Measurements from ENCODE around the gene PDX1. TPM values are rescaled to one million over a fixed set of nuclear protein-coding genes. Genes with fewer than 3 reads are reported as not detected.

Gene PDX1
- total and polyA plus RNA-seq, 12 donors = not detected

DNA sequence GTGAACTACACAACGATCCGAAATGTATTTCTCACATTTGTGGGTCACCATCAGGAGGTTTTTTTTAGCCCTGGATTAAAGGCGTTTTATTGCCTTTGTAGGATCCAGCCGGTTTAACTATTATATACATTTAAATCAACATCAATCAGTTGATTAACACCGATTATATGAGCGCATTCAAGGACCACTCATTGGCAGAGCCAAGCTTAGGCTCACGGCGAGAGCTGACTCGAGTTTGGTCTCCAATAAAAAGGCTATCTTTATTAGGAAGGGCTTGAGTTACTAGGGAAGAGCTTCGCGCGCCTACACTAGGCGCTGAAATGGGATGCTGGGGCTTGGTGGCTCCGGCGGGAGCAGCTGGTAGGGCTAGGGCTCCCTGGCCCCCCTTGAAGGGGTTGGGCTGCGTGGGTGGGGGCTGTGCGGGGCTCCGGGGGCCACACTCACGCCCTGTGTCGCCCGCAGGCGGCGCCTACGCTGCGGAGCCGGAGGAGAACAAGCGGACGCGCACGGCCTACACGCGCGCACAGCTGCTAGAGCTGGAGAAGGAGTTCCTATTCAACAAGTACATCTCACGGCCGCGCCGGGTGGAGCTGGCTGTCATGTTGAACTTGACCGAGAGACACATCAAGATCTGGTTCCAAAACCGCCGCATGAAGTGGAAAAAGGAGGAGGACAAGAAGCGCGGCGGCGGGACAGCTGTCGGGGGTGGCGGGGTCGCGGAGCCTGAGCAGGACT is 4.2 kb downstream of the PDX1 start:
- TF ChIP-seq, protein P1, sequence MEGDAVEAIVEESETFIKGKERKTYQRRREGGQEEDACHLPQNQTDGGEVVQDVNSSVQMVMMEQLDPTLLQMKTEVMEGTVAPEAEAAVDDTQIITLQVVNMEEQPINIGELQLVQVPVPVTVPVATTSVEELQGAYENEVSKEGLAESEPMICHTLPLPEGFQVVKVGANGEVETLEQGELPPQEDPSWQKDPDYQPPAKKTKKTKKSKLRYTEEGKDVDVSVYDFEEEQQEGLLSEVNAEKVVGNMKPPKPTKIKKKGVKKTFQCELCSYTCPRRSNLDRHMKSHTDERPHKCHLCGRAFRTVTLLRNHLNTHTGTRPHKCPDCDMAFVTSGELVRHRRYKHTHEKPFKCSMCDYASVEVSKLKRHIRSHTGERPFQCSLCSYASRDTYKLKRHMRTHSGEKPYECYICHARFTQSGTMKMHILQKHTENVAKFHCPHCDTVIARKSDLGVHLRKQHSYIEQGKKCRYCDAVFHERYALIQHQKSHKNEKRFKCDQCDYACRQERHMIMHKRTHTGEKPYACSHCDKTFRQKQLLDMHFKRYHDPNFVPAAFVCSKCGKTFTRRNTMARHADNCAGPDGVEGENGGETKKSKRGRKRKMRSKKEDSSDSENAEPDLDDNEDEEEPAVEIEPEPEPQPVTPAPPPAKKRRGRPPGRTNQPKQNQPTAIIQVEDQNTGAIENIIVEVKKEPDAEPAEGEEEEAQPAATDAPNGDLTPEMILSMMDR (IDR thresholded peaks at IDR 0.05) = no peak
- Histone ChIP-seq H3K27me3 (peaks cover 60 to 100% (median 100%) of the 10 kb centered on the region in 7 donors), H3K27ac (no peak overlapping the region), H3K4me3 (no peak overlapping the region), H3K9me3 (no peaks in the 10 kb centered on the region), H3K36me3 (no peaks in the 10 kb centered on the region), H3K4me1 (peaks cover 7 to 42% (median 28%) of the 10 kb centered on the region in 9 donors)
- WGBS, 2 donors = 1 to 2% methylated on average over 48 of the region's 48 CpGs
- intact Hi-C loops (cut with DNase I) = no loop called here
- DNase-seq = no peak
- no peak for ATAC-seq

DNA sequence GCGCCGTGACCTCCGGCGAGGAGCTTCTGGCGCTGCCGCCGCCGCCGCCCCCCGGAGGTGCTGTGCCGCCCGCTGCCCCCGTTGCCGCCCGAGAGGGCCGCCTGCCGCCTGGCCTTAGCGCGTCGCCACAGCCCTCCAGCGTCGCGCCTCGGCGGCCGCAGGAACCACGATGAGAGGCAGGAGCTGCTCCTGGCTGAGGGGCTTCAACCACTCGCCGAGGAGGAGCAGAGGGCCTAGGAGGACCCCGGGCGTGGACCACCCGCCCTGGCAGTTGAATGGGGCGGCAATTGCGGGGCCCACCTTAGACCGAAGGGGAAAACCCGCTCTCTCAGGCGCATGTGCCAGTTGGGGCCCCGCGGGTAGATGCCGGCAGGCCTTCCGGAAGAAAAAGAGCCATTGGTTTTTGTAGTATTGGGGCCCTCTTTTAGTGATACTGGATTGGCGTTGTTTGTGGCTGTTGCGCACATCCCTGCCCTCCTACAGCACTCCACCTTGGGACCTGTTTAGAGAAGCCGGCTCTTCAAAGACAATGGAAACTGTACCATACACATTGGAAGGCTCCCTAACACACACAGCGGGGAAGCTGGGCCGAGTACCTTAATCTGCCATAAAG is 4.8 kb downstream of the PDX1 start:
- TF ChIP-seq, protein P1 (IDR thresholded peaks at IDR 0.05) = no peak
- Histone ChIP-seq H3K4me3 (no peak overlapping the region), H3K4me1 (peaks cover 6 to 37% (median 25%) of the 10 kb centered on the region in 9 donors), H3K27ac (no peak overlapping the region), H3K36me3 (no peaks in the 10 kb centered on the region), H3K27me3 (peaks cover 61 to 100% (median 100%) of the 10 kb centered on the region in 7 donors), H3K9me3 (no peaks in the 10 kb centered on the region)
- ATAC-seq = no peak
- DNase-seq = no peak
- intact Hi-C loops (cut with DNase I) = no loop called here
- WGBS, 2 donors = 3 to 4% methylated on average over 44 to 46 of the region's 46 CpGs

- 18 to 20% methylated on average over 9 of the region's 9 CpGs for WGBS, 2 donors
- H3K4me3 ChIP-seq = no peak overlapping the region
- ATAC-seq (no peak), DNase-seq (no peak)
- no peaks in the 10 kb centered on the region for H3K9me3 ChIP-seq
- TF ChIP-seq, protein P1 (IDR thresholded peaks at IDR 0.05) = no peak
- peaks cover 4 to 29% (median 17%) of the 10 kb centered on the region in 9 donors for H3K4me1 ChIP-seq
- intact Hi-C loops (cut with DNase I) = no loop called here
- no peaks in the 10 kb centered on the region for H3K36me3 ChIP-seq
- H3K27ac ChIP-seq = no peak overlapping the region
- H3K27me3 ChIP-seq = peaks cover 60 to 100% (median 100%) of the 10 kb centered on the region in 7 donors
Observed at GRCh38 chr13:27925220-27925991, 5.6 kb downstream of the PDX1 start.

- 3 to 4% methylated on average over 35 of the region's 35 CpGs for WGBS, 2 donors
- H3K27me3 ChIP-seq = peaks cover 48 to 100% (median 100%) of the 10 kb centered on the region in 7 donors
- intact Hi-C loops (cut with DNase I) = no loop called here
Observed at GRCh38 chr13:27926644-27927434, 7.0 kb downstream of the PDX1 start.

More at GRCh38 chr13:27926644-27927434, 7.0 kb downstream of the PDX1 start:
- H3K9me3 ChIP-seq = no peaks in the 10 kb centered on the region
- H3K36me3 ChIP-seq = no peaks in the 10 kb centered on the region
- ATAC-seq (no peak), DNase-seq (no peak)
- H3K4me1 ChIP-seq = peaks cover 0 to 15% (median 3%) of the 10 kb centered on the region in 9 donors
- H3K4me3 ChIP-seq = no peak overlapping the region
- TF ChIP-seq, protein P1 (IDR thresholded peaks at IDR 0.05) = no peak
- H3K27ac ChIP-seq = no peak overlapping the region

All from heart right ventricle (tissue), 16 donors.